CD4-positive, alpha-beta T cell treated with Interleukin-6 for 4 hours (primary cell): ENCODE results near the gene LXN.

Experiments
- DNase-seq: peaks from one replicate; pipeline ENCODE4 v3.0.0-alpha.2; 2020; ENCODE audit warnings: mixed read lengths

Gene LXN

GRCh38 chr3:158666416-158666815 lies 6.0 kb downstream of the LXN start:
- DNase-seq, result no peak

GRCh38 chr3:158663832-158664231 lies 8.6 kb downstream of the LXN start:
- no peak for DNase-seq

- no peak for DNase-seq
Observed at GRCh38 chr3:158663246-158663645, 9.2 kb downstream of the LXN start.

- no peak for DNase-seq
Observed at GRCh38 chr3:158660711-158661110, 11.7 kb downstream of the LXN start.

GRCh38 chr3:158659454-158660237 lies 12.8 kb downstream of the LXN start:
- DNase-seq, result peak; percentile 56

GRCh38 chr3:158658889-158659288 lies 13.6 kb downstream of the LXN start:
- no peak for DNase-seq

GRCh38 chr3:158652463-158652862 lies 20.0 kb downstream of the LXN start:
- DNase-seq, result no peak

GRCh38 chr3:158651192-158651591 lies 21.3 kb downstream of the LXN start:
- no peak for DNase-seq

GRCh38 chr3:158649791-158650190 lies 22.7 kb downstream of the LXN start:
- DNase-seq, result no peak

- DNase-seq, result peak; percentile 92
Observed at GRCh38 chr3:158644345-158644908, 28.0 kb downstream of the LXN start, which contains the start of gene GFM1. Gene GFM1 (plus strand): TSS chr3:158644527. CDS start chr3:158644635, 108 bp downstream.

- no peak for DNase-seq
Observed at GRCh38 chr3:158642474-158643210, 29.8 kb downstream of the LXN start.

GRCh38 chr3:158642005-158642404 lies 30.4 kb downstream of the LXN start:
- peak; percentile 6 for DNase-seq

GRCh38 chr3:158640646-158641045 lies 31.8 kb downstream of the LXN start:
- no peak for DNase-seq

- no peak for DNase-seq
Observed at GRCh38 chr3:158631981-158632380, 40.5 kb downstream of the LXN start.

GRCh38 chr3:158625881-158626280 lies 46.6 kb downstream of the LXN start:
- no peak for DNase-seq

GRCh38 chr3:158617982-158618875 lies 54.2 kb downstream of the LXN start:
- no peak for DNase-seq
